Upper lobe of left lung (tissue), 6 donors: Measurements from ENCODE around the gene GBA3. TPM values are rescaled to one million over a fixed set of nuclear protein-coding genes. Genes with fewer than 3 reads are reported as not detected.
A peak's percentile ranks its signal among the peaks of the same experiment; 100 is the strongest.

Experiments used
- ATAC-seq, 2 donors: fragments of 200-7000 bp; cut with Tn5 transposase; one replicate each; pipeline ENCODE4 v1.9.1; 2022; ENCODE audit warnings: mild to moderate bottlenecking in 2 of 2, moderate library complexity in 2 of 2; ENCODE audit not compliant: low FRiP score in 2 of 2
- DNase-seq, 2 donors: peaks; one replicate each; pipeline ENCODE4 v3.0.0-alpha.2; 2019 to 2020
- H3K27ac ChIP-seq, 4 donors: fragments of 200-600 bp; sonication (generic); one replicate each; pipeline ENCODE4 v1.5.1; 2016 to 2019
- H3K27me3 ChIP-seq, 4 donors: fragments of 200-600 bp; sonication (generic); one replicate each; pipeline ENCODE4 v1.5.1; 2017 to 2019
- H3K36me3 ChIP-seq, 4 donors: fragments of 200-600 bp; sonication (generic); one replicate each; pipeline ENCODE4 v1.5.1; 2016 to 2019
- H3K4me1 ChIP-seq, 4 donors: fragments of 200-600 bp; sonication (generic); one replicate each; pipeline ENCODE4 v1.5.1; 2018 to 2019
- H3K4me3 ChIP-seq, 4 donors: fragments of 200-600 bp; sonication (generic); one replicate each; pipeline ENCODE4 v1.5.1; 2017 to 2019; ENCODE audit warnings: mild to moderate bottlenecking in 2 of 4, moderate library complexity in 1 of 4
- H3K9me3 ChIP-seq, 4 donors: fragments of 200-600 bp; sonication (generic); one replicate each; pipeline ENCODE4 v1.5.1; 2018 to 2019
- CTCF ChIP-seq, 6 experiments: fragments of 450-650 bp in 4 of 6; fragments of 200-600 bp in 2 of 6; sonication (generic) in 2 of 6; IDR thresholded peaks; one replicate each; pipeline ENCODE4 v1.5.1; 2016 to 2019; ENCODE audit warnings: antibody characterized with exemption in 6 of 6
- EP300 ChIP-seq, 4 donors: sonication (generic); formaldehyde crosslinking; IDR thresholded peaks; one replicate each; pipeline ENCODE4 v1.5.1; 2017; ENCODE audit warnings: antibody characterized with exemption in 4 of 4, control low read depth in 2 of 4
- POLR2A ChIP-seq, 4 donors: fragments of 450-650 bp; IDR thresholded peaks; one replicate each; pipeline ENCODE4 v1.5.1; 2016 to 2017; ENCODE audit warnings: antibody characterized with exemption in 4 of 4, mild to moderate bottlenecking in 2 of 4
- POLR2AphosphoS5 ChIP-seq, 2 donors: sonication (generic); formaldehyde crosslinking; IDR thresholded peaks; one replicate each; pipeline ENCODE4 v1.5.1; 2017; ENCODE audit warnings: antibody characterized with exemption in 2 of 2
- WGBS, 2 donors: methylation state at CpG; one replicate each; pipeline ENCODE4 v1.1.5; 2017 to 2018; 5-methylcytosine and 5-hydroxymethylcytosine counted together
- total RNA-seq, 6 donors: library from RNA; depleted of rRNA in 4 of 6; stranded (reverse); fragments of >200 nt in 4 of 6; gene quantifications; one replicate each; pipeline versions ENCODE4 v1.1.0 to v1.2.1, GENCODE V29; 2016 to 2021
- donor health status: DM: no; HTN: no; CAD: no; lungs with moderate emphysema.
- donor health status: DM: no; HTN: yes; CAD: no; lungs with severe emphysema.

The GBA3 gene
- total RNA-seq, 6 donors from 2014 or later = 0.57 to 1.6 (median 1.4) TPM; not detected in 1

DNA sequence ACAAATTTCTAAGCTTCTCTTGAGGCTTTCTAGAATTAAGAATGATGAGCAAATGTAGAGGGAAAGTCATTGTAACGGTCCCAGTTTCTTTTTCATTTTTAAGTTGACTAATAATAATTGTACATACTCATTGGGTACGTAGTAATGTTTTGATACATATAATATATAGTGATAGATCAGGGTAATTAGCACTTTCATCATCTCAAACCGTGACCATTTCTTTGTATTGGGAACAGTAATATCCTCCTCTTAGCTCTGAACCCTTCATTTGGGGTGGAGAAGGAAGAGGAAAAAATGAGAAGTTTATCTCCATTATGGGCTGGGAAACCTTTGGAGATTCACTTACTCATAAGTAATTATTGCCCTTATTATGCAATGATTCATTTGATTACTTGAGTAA is 39.0 kb upstream of the GBA3 start:
- Histone ChIP-seq H3K36me3 (no peaks in the 10 kb centered on the region), H3K4me3 (no peak overlapping the region), H3K4me1 (no peaks in the 10 kb centered on the region), H3K27ac (no peak overlapping the region), H3K27me3 (no peaks in the 10 kb centered on the region), H3K9me3 (no peaks in the 10 kb centered on the region)
- WGBS, 2 donors = 82 to 84% methylated on average over 3 of the region's 3 CpGs
- no peak for ATAC-seq
- DNase-seq = no peak
- TF ChIP-seq CTCF (IDR thresholded peaks at IDR 0.05) = no peak
- TF ChIP-seq EP300 (IDR thresholded peaks at IDR 0.05) = no peak
- TF ChIP-seq POLR2A (IDR thresholded peaks at IDR 0.05) = no peak

- Histone ChIP-seq H3K27ac (no peak overlapping the region), H3K4me3 (no peak overlapping the region), H3K9me3 (no peaks in the 10 kb centered on the region), H3K27me3 (no peaks in the 10 kb centered on the region), H3K4me1 (no peaks in the 10 kb centered on the region), H3K36me3 (no peaks in the 10 kb centered on the region)
- no peak for DNase-seq
- TF ChIP-seq POLR2A (IDR thresholded peaks at IDR 0.05) (no peak), POLR2AphosphoS5 (IDR thresholded peaks at IDR 0.05) (no peak), CTCF (IDR thresholded peaks at IDR 0.05) (no peak), EP300 (IDR thresholded peaks at IDR 0.05) (no peak)
- ATAC-seq = no peak
- 74 to 84% methylated on average over 6 of the region's 6 CpGs for WGBS, 2 donors
Observed at GRCh38 chr4:22661443-22661842, 31.3 kb upstream of the GBA3 start.

- Histone ChIP-seq H3K4me3 (no peak overlapping the region), H3K4me1 (peaks cover 0 to 3% (median 0%) of the 10 kb centered on the region in 4 donors), H3K9me3 (no peaks in the 10 kb centered on the region), H3K36me3 (no peaks in the 10 kb centered on the region), H3K27ac (no peak overlapping the region), H3K27me3 (no peaks in the 10 kb centered on the region)
- WGBS, 2 donors = 79 to 87% methylated on average over 3 of the region's 3 CpGs
- no peak for TF ChIP-seq POLR2A (IDR thresholded peaks at IDR 0.05)
- no peak for TF ChIP-seq POLR2AphosphoS5 (IDR thresholded peaks at IDR 0.05)
- no peak for TF ChIP-seq EP300 (IDR thresholded peaks at IDR 0.05)
- TF ChIP-seq CTCF (IDR thresholded peaks at IDR 0.05) = no peak
- DNase-seq = no peak
- peak in 1 of 2 donors; percentile 78 for ATAC-seq
Observed at GRCh38 chr4:22667332-22667940, 25.3 kb upstream of the GBA3 start.

DNA sequence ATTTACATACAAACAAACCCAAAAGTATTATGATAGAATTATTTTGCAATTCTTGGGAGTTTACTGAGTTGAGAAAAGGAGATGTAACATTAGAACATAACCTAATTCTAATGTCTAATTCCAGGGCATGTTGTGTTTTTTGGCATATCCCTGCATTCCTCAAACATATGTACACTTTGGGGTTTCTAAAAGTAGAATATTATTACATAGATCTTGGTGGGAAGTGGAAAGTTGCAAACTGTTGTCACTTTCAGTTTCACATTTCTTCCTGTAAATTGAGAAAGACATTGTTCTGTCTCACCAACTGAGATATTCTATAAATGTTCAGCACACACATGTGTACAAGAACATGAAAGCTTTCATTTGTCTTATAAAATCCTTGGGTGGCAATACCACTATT is 24.4 kb upstream of the GBA3 start:
- H3K36me3 ChIP-seq = no peaks in the 10 kb centered on the region
- TF ChIP-seq POLR2AphosphoS5 (IDR thresholded peaks at IDR 0.05) (no peak), EP300 (IDR thresholded peaks at IDR 0.05) (no peak), CTCF (IDR thresholded peaks at IDR 0.05) (no peak)

DNA sequence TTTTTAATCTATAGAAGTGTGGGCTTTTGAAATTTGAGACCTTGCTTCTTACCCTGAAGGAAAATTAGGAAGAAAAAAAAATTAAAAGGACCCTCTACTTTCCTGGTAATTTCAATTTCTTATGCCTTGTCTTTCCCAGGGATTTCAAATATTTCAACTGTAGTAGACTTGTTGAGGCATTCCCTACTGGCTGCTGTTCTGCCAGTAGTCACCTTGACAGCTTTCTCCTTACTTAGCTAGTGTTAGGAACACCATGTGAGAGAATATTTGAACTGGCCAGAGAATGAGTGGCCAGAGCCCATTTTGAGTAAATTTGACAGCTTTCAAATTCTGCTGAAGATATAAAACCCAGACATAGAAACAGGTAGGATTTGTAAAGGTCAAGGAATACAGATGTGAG is 24.0 kb upstream of the GBA3 start:
- Histone ChIP-seq H3K4me1 (peaks cover 0 to 3% (median 0%) of the 10 kb centered on the region in 4 donors), H3K9me3 (no peaks in the 10 kb centered on the region), H3K27me3 (no peaks in the 10 kb centered on the region), H3K36me3 (no peaks in the 10 kb centered on the region), H3K27ac (no peak overlapping the region), H3K4me3 (no peak overlapping the region)
- DNase-seq (no peak), ATAC-seq (no peak)
- TF ChIP-seq POLR2A (IDR thresholded peaks at IDR 0.05) (no peak), POLR2AphosphoS5 (IDR thresholded peaks at IDR 0.05) (no peak), EP300 (IDR thresholded peaks at IDR 0.05) (no peak), CTCF (IDR thresholded peaks at IDR 0.05) (no peak)

More for the DNA sequence above, 24.4 kb upstream of the GBA3 start:
- Histone ChIP-seq H3K4me1 (peaks cover 0 to 3% (median 0%) of the 10 kb centered on the region in 4 donors), H3K4me3 (no peak overlapping the region), H3K27me3 (no peaks in the 10 kb centered on the region), H3K9me3 (no peaks in the 10 kb centered on the region), H3K27ac (no peak overlapping the region)
- ATAC-seq = peak in 1 of 2 donors; percentile 31
- no peak for DNase-seq
